Skeletal muscle satellite cell (primary cell): ENCODE data around the gene LRRC4B.

Experiments
- H3K27me3 ChIP-seq: 2 replicates; pipeline ENCODE4 v1.7.0; 2013; ENCODE audit warnings: low read length; ENCODE audit not compliant: control insufficient read depth, insufficient read depth
- H3K36me3 ChIP-seq: 2 replicates; pipeline ENCODE4 v1.7.0; 2013; ENCODE audit warnings: mild to moderate bottlenecking, control low read depth, low read length; ENCODE audit not compliant: insufficient read depth
- H3K4me1 ChIP-seq: 2 replicates; pipeline ENCODE4 v1.7.0; 2013; ENCODE audit warnings: low read length; ENCODE audit not compliant: control insufficient read depth, insufficient read depth
- H3K4me2 ChIP-seq: 2 replicates; pipeline ENCODE4 v1.7.0; 2013; ENCODE audit warnings: mild to moderate bottlenecking, low read length
- H3K4me3 ChIP-seq: 2 replicates; pipeline ENCODE4 v1.7.0; 2013; ENCODE audit warnings: low read length
- H3K9ac ChIP-seq: 2 replicates; pipeline ENCODE4 v1.7.0; 2013; ENCODE audit warnings: mild to moderate bottlenecking, low read depth, low read length, moderate library complexity
- H3K9me3 ChIP-seq: replicated peaks from 2 replicates; pipeline ENCODE4 v1.7.0; 2013; ENCODE audit warnings: mild to moderate bottlenecking, control low read depth, low read length

Gene LRRC4B

DNA sequence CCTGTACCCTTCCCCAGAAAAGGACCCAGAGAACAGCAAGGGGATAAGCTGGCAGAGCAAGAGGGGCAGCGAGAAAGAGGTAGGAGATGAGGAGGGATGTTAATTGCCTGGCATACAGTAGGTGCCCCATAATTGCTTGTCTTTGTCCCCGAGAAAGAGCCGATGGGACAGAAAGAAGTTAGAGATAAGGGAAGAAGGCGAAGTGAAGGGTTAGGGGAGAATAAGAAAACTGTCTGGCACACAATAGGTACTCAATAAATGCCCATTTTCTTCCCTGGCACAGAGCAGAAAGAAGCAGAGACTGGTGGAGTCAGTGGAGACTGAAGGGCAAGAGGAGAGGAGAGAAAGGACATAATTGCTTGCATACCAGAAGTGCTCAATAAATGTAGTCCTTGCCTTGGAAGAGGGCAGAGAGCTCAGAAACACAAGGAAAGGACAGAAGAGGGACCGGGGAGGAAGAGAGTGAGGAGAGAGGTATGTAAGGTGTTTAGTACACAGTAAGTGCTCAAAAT is 73.2 kb downstream of the LRRC4B start:
- H3K9me3 ChIP-seq: no peaks in the 10 kb centered on the region
- no peak overlapping the region for H3K4me2 ChIP-seq
- H3K4me3 ChIP-seq: no peak overlapping the region
- no peak overlapping the region for H3K9ac ChIP-seq
- H3K4me1 ChIP-seq: no peaks in the 10 kb centered on the region
- H3K36me3 ChIP-seq: no peaks in the 10 kb centered on the region
- peaks cover 69% of the 10 kb centered on the region for H3K27me3 ChIP-seq

DNA sequence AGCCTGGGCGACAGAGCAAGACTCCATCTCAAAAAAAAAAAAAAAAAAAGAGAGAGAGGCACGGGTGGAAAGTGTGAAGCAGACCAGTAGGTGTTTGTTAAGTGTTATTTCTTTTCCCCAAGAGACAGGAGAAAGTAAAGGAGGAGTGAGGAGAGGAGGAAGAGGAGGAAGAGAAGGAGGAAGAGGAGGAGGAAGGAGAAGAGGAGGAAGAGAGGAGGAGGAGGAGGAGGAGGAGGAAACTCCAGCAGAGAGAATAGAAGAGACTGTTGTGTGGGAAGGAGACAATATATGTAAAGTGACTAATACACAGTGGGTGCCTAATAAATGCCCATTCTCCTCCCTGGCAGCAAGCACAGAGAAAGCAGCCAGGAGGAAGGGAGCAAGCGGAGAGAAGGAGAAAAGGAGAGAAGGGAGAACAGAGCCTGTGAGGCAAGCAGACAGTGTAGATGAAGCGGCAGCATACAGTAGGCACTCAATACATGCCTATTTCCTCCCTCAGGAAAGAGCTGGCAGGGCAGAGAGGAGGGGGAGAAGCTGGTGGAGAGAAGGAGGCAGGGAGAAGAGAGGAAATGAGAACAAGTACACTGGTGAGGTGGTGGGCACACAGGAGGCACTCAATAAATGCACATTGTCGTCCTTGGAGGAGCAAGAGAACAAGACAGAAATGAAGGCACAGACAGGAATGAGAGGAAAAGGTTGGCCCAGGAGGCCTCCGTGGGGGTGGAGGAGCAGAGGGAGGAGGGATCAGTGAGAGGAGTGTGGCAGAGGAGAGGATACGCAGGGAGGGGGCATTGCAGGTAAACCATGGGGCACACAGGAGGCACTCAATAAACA is 73.8 kb downstream of the LRRC4B start:
- Histone ChIP-seq H3K27me3 (peaks cover 69% of the 10 kb centered on the region), H3K9ac (no peak overlapping the region), H3K4me1 (no peaks in the 10 kb centered on the region), H3K36me3 (no peaks in the 10 kb centered on the region), H3K4me2 (no peak overlapping the region), H3K4me3 (no peak overlapping the region), H3K9me3 (no peaks in the 10 kb centered on the region)

DNA sequence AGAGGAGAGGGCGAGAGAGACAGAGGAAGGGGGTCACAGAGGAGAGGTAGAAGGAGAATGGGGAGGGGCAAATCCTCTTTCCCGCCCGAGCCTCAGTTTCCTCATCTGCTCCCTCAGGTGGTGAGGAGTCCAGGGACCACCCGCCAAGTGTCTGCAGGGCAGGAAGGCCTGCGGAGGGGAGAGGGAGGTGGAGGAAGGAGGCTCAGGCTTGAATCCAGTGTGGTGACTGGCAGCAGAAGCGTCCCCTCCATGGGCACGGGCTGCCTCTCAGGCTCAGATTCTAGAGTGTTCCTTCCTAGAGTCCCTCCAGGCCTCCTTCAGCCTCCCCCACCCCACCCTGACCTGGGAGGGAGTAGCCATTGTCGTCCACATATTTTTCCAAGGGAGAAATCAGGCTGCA is 75.1 kb downstream of the LRRC4B start:
- H3K4me1 ChIP-seq: no peaks in the 10 kb centered on the region
- no peak overlapping the region for H3K9ac ChIP-seq
- H3K36me3 ChIP-seq: no peaks in the 10 kb centered on the region
- no peak overlapping the region for H3K4me2 ChIP-seq
- H3K4me3 ChIP-seq: no peak overlapping the region
- peaks cover 71% of the 10 kb centered on the region for H3K27me3 ChIP-seq
- no peaks in the 10 kb centered on the region for H3K9me3 ChIP-seq

DNA sequence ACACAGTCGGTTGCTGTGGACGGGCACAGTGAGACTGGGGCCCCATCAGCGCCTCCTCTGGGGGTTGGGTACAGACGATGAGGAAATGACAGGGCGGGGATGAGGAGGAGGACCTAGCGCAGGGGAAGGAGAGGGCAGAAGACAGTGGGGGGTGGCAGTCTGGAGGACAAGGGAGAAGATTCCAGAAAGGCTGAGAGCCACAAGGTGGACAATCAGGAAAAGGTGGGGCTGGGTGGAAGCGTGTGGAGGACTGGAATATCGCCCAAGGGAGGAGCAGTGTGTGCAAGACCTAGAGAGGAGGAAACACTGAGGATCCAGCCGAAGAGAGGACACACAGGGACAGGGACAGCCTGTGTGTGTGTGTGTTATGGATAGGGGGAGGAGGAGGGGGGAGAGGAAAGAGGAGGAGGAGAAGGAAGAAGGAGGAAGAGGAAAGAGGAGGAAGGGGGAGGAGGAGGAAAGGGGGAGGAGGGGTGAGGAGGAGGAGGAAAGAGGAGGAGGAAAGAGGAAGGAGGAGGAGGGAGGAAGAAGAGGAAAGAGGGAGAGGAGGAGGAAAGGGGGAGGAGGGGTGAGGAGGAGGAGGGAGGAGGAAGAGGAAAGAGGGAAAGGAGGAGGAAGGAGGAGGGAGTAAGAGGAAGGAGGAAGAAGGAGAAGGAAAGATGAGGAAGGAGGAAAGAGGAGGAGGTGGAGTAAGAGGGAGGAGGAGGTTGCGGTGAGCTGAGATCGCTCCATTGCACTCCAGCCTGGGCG is 75.8 kb downstream of the LRRC4B start:
- peaks cover 68% of the 10 kb centered on the region for H3K27me3 ChIP-seq
- H3K36me3 ChIP-seq: no peaks in the 10 kb centered on the region
- H3K4me1 ChIP-seq: no peaks in the 10 kb centered on the region
- no peaks in the 10 kb centered on the region for H3K9me3 ChIP-seq
- H3K9ac ChIP-seq: no peak overlapping the region
- no peak overlapping the region for H3K4me3 ChIP-seq
- H3K4me2 ChIP-seq: no peak overlapping the region

DNA sequence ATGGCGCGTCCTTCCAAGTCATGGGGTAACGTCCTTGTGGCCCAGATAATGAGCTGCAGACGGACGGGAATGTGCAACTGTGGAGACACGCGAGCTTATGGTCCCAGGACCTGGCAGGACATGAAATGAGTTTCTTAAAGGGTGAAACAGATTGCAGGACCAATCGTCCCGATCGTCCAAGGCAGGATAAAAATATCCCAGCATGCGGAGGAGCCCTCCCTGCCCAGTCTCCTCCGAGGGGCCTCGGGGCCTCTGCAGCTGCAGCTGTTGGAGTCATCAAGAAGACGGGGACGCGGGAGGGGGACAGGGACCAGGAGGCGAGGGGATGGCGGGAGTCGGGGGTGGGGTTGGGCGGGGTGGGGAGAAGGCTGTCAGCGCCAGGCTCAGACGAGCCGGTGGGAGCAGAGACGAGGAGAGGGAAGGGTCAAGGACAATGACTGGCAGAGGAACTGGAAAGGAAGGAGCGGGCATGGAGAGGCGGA is 77.2 kb downstream of the LRRC4B start:
- Histone ChIP-seq H3K9ac (no peak overlapping the region), H3K27me3 (peaks cover 68% of the 10 kb centered on the region), H3K4me2 (no peak overlapping the region), H3K4me3 (no peak overlapping the region), H3K36me3 (no peaks in the 10 kb centered on the region), H3K4me1 (no peaks in the 10 kb centered on the region), H3K9me3 (no peaks in the 10 kb centered on the region)

DNA sequence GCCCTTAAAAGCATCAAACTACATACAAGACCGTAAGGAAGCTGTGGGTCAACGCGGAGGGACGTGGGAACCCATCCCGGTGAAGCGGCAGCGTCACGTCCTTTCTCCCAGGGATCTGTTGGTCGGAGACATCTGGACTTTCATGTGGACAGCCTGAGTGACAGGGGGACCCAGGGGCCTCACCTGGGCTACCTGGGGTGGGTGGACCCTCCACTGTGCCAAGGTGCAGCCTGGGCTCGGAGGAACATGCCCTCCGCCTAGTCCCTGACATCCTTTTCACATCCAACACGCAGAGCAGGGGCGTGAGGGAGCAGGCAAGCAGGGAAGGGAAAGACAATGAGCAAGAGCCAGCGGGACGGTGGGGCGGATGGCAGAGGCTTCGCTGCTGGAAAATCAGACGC is 77.8 kb downstream of the LRRC4B start:
- Histone ChIP-seq H3K4me2 (no peak overlapping the region), H3K4me1 (no peaks in the 10 kb centered on the region), H3K9me3 (no peaks in the 10 kb centered on the region), H3K27me3 (peaks cover 67% of the 10 kb centered on the region), H3K36me3 (no peaks in the 10 kb centered on the region), H3K9ac (no peak overlapping the region), H3K4me3 (no peak overlapping the region)

DNA sequence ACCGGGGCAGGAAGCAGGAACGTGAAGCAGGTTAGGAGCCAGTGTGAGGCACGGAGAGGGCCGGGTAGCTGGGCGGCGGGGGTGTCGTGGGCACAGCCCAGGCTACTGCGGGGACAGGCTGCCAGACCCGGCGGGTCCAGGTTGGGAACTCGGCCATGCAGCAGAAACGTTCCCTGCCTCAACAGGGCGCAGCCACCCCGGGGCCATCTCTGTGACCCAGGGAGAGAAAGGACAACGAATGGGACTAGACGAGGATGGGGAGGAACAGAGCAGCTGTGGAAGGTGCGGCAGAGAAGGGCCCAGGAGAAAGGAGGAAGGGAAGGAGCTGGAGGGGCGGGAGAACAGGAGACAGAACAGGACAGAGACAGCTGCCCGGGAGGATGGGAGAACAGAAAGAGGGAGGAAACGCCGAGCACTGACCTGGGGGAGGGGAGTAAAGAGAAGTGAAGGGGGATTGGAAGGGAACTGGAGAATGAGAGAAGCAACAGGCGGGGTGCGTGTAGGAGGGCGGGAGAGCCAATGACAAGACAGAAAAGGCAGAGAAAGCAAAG is 78.7 kb downstream of the LRRC4B start:
- H3K9ac ChIP-seq: no peak overlapping the region
- H3K4me3 ChIP-seq: no peak overlapping the region
- no peaks in the 10 kb centered on the region for H3K9me3 ChIP-seq
- H3K4me1 ChIP-seq: no peaks in the 10 kb centered on the region
- no peaks in the 10 kb centered on the region for H3K36me3 ChIP-seq
- H3K4me2 ChIP-seq: no peak overlapping the region
- H3K27me3 ChIP-seq: peaks cover 58% of the 10 kb centered on the region

DNA sequence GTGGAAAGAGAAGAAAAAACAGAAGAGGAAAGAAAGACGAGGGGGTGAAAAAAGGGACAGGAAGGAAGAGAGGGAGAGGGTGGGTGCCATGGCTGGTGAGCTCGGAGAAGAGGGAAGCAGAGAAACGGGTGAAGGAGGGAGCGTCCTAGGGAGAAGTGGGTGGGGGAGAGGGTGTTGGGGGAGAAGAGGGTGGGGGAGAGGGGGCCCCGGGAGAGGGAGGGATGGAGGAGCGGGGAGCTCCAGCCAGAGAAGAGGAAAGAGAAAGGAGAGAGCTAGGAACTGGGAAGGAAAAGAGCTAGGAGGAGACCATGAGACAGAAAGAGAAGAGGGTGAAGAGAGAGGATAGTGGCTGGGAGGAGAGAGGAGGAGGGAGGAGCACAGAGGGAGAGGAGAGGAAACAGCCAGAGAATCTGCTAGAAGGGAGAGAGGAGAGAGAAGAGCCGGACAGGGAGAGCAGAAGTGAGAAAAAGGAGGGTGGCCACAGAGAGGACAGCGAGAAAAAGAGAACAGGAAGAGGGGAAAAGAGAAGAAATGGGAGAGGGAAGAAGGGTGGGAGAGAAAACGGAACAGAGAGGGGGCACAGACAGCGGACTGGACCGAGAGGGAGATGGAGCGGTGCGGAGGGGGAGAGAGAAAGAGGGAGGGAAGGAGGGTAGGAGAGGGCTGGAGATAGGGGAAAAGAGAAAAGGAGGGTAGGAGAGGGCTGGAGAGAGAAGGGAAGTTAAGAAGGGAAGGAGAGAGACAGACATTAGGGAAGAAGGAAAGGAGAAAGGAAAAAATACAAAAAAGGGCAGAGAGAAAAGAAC is 79.6 kb downstream of the LRRC4B start:
- no peak overlapping the region for H3K4me2 ChIP-seq
- no peaks in the 10 kb centered on the region for H3K36me3 ChIP-seq
- no peak overlapping the region for H3K9ac ChIP-seq
- no peak overlapping the region for H3K4me3 ChIP-seq
- no peaks in the 10 kb centered on the region for H3K4me1 ChIP-seq
- no peaks in the 10 kb centered on the region for H3K9me3 ChIP-seq
- peaks cover 54% of the 10 kb centered on the region for H3K27me3 ChIP-seq

DNA sequence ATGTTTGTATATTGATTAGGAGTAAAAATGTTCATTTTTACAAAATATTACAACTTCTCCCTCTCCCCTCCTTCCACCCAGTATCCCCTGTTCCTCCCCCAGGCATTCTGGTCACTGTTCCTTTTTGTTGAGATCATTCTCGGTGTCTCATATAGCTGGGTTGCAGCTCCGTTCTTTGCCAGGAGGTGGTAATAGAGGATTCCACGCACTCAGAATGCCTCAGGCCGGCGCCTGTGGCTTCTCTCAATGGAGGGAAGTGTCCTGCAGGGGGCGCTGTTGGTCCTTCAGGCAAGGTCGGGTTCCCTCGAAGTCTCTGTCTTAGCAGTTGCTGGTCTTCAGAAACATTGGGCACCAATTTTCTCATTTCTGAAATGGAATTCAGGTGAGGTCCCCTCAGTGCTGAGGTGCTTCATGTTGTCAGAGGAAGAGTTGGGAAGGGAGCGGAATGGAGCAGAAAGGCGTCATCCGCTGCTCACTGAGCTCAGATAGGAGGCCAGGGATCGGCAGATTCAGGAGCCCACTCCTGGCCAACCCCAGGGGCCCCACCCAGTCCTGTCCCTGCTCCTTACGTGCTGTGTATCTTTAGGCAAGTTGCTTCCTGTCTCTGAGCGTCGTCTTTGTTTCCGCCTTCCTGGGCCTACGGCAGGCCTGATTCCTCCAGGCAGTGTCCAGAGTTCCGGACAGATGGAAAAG is 81.3 kb downstream of the LRRC4B start:
- peaks cover 45% of the 10 kb centered on the region for H3K27me3 ChIP-seq
- no peaks in the 10 kb centered on the region for H3K4me1 ChIP-seq
- H3K4me2 ChIP-seq: no peak overlapping the region
- no peak overlapping the region for H3K9ac ChIP-seq
- peaks cover 4% of the 10 kb centered on the region for H3K36me3 ChIP-seq
- no peak overlapping the region for H3K4me3 ChIP-seq
- no peaks in the 10 kb centered on the region for H3K9me3 ChIP-seq

DNA sequence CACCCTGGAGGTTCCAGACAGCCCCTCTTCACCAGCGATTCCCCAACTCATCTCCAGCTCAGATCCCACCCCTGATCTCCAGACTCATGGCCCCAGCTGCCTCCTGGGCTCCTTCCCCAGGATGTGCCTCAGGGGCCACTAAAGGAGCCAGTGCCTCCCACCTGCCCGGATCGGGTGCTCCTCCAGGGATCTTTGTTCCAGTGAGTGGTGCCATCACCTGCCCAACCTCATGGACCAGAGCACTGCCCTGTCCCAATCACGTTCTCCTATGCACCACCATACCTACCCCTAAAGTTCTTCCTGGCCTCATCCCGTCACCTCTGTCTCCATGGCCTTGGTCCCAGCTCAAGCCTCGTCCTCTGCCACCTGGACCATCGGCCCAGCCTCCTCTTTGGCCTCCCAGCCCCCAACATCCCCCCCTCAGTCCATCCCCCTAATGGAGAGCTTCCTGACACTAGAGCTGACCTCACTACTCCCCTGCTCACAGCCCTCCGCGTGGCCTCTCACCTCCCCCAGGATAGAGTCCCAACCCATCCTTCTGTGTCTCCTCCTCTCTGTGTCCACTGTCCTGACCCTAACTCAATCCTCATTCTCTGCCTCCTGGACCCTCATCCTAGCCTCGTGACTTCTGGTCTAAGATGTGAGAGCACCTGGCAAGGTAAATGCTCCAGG is 82.8 kb downstream of the LRRC4B start:
- no peaks in the 10 kb centered on the region for H3K9me3 ChIP-seq
- H3K4me3 ChIP-seq: no peak overlapping the region
- no peak overlapping the region for H3K4me2 ChIP-seq
- H3K27me3 ChIP-seq: peaks cover 31% of the 10 kb centered on the region
- H3K4me1 ChIP-seq: no peaks in the 10 kb centered on the region
- H3K9ac ChIP-seq: no peak overlapping the region
- H3K36me3 ChIP-seq: peaks cover 4% of the 10 kb centered on the region
